Left colon (tissue), 2 donors: ENCODE results near the gene ZBTB9. TPM values are rescaled to one million over a fixed set of nuclear protein-coding genes. Genes with fewer than 3 reads are reported as not detected.

Experiments used
- ATAC-seq: fragments of 200-7000 bp; cut with Tn5 transposase; one replicate; pipeline ENCODE4 v1.9.1; 2020; ENCODE audit warnings: mild to moderate bottlenecking, moderate library complexity
- DNase-seq, 2 donors: peaks; one replicate each; pipeline ENCODE4 v3.0.0-alpha.2; 2020
- intact Hi-C, 2 donors: fragments of 100-400 bp; cut with DNase I in 1 of 2; cut with micrococcal nuclease in 1 of 2; formaldehyde crosslinking; loops; one replicate each; pipeline versions ENCODE4 v1.11.2 to v1.14.0; 2022; cut with DNase I, micrococcal nuclease
- total RNA-seq, 2 donors: library from RNA; stranded (reverse); fragmentation: NEBNext Ultra II Directional; extraction: Animal tissue kit (Norgen Biotek cat#: 25700); gene quantifications; one replicate each; pipeline ENCODE4 v1.2.1, GENCODE V29; 2021
- donor health status: DM: no; HTN: no; CAD: no.
- donor health status: DM: yes; HTN: yes; CAD: no.

The ZBTB9 gene
- total RNA-seq, 2 donors from 2014 or later = 3.9 to 7.9 TPM

DNA sequence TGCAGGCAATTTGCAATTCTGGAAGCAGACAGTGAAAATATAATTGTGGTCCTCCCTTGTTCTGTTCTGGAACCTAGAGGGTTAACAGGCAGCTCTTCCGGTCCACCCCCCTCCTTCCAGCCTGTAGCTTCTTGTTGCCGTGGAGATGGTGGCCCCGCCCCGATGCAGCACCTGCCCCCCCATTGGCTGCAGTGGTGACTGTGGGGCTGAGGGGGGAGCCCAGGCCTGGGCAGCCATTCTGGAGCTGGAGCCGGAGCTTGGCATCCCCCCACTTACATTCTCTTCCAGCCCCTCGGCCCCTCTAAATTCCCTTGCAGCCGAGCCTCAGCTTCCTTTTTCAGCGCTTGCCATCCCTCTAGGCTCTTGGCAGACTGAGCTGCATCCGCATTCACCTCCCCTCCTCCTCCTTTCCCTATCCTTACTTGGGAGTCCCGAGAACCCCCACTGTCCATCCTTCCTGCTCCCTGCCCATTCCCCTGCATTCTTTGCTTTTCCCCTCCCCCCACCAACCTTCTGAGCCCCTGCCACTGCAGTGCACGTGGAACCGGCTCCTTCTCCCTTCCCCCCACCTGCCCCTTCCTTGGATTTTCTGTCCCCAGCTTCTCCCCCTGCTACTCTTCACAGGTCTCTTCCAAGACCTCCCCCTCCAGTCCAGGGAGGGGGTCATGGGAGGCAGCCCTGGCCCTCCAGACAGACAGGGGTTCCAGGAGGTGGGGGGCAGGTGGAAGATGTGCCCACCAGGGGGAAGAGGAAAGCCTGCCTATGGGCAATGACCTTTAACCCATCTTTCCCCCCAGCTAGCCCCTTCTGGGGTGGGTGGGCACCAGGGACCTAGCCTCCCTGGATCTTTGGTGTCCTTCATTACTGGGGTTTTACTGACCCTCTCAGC, 23.1 kb upstream of the ZBTB9 start:
- peak; percentile 32 for ATAC-seq
- intact Hi-C loops = no loop called here
- peak; percentile 69 to 72 for DNase-seq

- ATAC-seq (no peak), DNase-seq (no peak)
- intact Hi-C loops = no loop called here
Observed at GRCh38 chr6:33431880-33432541, 22.4 kb upstream of the ZBTB9 start.

DNA sequence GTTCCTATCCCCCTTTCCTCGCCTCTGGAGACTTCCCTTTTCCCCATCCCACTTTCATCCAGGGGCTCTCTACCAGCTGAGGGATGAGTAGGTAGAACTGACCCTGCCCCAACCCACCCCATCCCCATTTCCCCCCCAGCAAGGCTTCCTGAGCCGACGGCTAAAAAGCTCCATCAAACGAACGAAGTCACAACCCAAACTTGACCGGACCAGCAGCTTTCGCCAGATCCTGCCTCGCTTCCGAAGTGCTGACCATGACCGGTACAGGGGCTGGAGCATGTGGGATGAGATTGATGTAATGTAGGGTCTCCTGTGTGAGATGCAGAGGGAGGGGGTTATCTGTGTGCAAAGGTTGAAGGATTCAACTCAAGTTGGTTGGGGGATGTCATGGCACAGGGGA, 21.8 kb upstream of the ZBTB9 start:
- DNase-seq (no peak), ATAC-seq (no peak)
- intact Hi-C loops = no loop called here

GRCh38 chr6:33433001-33433543, 21.3 kb upstream of the ZBTB9 start:
- intact Hi-C loops = no loop called here
- no peak for DNase-seq
- ATAC-seq = no peak

DNA sequence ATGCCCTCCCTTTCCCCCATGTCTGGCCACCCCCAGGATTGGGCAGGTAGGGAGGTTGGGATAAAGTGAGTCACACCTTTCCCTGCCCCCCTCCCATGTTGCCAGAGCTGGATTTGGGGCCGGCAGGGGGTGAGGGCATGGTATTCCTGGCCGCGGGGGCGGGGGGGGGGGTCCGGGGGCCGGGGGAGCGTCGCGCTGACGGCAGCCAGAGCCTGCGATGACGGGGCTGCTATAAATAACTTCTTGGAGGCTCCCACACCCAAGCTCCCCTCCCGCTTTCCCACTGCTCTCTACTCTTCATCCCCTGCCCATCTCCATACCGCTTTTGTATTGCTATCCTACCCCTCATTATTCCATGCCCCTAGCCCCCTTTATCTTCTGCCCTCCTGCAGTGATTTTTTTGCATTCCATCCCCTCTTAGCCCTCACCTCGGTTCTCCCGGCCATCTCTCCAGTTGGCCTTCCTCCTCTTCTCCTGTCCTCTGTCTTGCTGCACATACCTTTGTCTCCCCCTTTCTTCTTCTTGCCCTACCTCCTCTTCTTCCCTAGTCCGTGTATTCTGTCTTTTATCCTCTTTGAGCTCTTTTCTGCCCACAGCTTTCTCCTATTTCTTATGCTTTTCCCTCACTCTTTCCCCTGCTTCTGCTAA, 20.7 kb upstream of the ZBTB9 start:
- ATAC-seq (no peak), DNase-seq (no peak)
- intact Hi-C loops = no loop called here

GRCh38 chr6:33434961-33435360, 19.4 kb upstream of the ZBTB9 start:
- intact Hi-C loops = no loop called here
- no peak for DNase-seq
- no peak for ATAC-seq

DNA sequence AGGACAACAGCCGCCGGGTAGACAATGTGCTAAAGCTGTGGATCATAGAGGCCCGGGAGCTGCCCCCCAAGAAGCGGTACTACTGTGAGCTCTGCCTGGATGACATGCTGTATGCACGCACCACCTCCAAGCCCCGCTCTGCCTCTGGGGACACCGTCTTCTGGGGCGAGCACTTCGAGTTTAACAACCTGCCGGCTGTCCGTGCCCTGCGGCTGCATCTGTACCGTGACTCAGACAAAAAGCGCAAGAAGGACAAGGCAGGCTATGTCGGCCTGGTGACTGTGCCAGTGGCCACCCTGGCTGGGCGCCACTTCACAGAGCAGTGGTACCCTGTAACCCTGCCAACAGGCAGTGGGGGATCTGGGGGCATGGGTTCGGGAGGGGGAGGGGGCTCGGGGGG, 16.7 kb upstream of the ZBTB9 start:
- no peak for ATAC-seq
- intact Hi-C loops = no loop called here

DNA sequence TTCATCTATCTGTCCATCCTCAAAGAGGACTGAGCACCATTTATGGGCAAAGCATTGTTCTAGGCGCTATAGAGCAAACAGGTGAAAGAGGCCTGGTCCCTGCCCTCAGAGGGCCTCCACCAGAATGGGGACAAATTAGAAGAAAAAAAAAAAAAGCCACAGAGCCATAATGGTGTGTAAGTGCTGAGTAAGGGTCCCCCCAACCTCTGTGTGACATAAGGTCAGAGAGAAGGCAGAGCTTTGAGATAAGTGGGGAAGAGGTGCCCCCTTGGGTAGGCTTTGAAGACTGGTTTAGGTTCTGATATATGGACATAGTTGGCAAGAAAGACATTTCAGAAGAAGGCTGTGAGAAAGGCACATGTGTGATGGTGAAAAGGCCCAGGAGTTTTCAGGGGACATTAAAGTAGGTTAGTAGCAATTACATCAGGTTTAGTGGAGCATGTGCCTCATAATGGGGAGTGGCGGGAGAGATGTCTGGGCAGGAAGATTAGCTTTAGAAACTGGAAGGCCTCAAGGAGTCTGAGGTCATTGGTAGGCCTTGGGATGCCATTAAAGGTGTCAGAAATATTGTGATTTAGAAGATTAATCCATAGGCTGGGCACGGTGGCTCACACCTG, 15.3 kb upstream of the ZBTB9 start:
- DNase-seq (no peak), ATAC-seq (no peak)
- intact Hi-C loops = no loop called here

More for the DNA sequence above, 16.7 kb upstream of the ZBTB9 start:
- DNase-seq = no peak

- no peak for ATAC-seq
- intact Hi-C loops = no loop called here
- DNase-seq = no peak
Observed at GRCh38 chr6:33439956-33440648, 14.3 kb upstream of the ZBTB9 start.

DNA sequence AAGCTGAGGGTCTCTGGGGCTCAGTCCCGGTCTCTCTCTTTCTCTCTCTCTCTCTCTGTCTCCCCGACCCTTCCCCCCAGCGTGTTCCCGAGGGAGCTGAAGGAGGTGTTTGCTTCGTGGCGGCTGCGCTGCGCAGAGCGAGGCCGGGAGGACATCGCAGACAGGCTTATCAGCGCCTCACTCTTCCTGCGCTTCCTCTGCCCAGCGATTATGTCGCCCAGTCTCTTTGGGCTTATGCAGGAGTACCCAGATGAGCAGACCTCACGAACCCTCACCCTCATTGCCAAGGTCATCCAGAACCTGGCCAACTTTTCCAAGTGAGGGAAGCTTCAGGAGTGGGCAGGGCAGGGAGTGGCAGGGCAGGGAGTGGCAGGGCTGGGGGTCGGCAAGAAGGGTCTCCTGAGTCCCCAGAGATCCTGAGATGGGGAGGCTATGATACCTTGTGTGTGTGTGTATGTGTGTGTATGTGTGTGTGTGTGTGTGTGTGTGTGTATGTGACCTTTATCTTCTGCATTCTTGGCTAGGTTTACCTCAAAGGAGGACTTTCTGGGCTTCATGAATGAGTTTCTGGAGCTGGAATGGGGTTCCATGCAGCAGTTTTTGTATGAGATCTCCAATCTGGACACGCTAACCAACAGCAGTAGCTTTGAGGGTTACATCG, 13.6 kb upstream of the ZBTB9 start:
- intact Hi-C loops = no loop called here
- ATAC-seq = no peak
- no peak for DNase-seq

GRCh38 chr6:33441457-33441856, 12.9 kb upstream of the ZBTB9 start:
- intact Hi-C loops = no loop called here
- ATAC-seq (no peak), DNase-seq (no peak)

- ATAC-seq (no peak), DNase-seq (no peak)
- intact Hi-C loops = no loop called here
Observed at GRCh38 chr6:33442283-33442682, 12.1 kb upstream of the ZBTB9 start.

DNA sequence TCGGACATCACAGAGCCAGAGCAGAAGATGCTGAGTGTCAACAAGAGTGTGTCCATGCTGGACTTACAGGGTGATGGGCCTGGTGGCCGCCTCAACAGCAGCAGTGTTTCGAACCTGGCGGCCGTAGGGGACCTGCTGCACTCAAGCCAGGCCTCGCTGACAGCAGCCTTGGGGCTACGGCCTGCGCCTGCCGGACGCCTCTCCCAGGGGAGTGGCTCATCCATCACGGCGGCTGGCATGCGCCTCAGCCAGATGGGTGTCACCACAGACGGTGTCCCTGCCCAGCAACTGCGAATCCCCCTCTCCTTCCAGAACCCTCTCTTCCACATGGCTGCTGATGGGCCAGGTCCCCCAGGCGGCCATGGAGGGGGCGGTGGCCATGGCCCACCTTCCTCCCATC, 11.4 kb upstream of the ZBTB9 start:
- intact Hi-C loops = no loop called here
- no peak for DNase-seq

GRCh38 chr6:33443619-33444504, 10.5 kb upstream of the ZBTB9 start:
- intact Hi-C loops = no loop called here
- ATAC-seq = no peak
- DNase-seq = no peak

More for the DNA sequence above, 11.4 kb upstream of the ZBTB9 start:
- ATAC-seq = no peak

DNA sequence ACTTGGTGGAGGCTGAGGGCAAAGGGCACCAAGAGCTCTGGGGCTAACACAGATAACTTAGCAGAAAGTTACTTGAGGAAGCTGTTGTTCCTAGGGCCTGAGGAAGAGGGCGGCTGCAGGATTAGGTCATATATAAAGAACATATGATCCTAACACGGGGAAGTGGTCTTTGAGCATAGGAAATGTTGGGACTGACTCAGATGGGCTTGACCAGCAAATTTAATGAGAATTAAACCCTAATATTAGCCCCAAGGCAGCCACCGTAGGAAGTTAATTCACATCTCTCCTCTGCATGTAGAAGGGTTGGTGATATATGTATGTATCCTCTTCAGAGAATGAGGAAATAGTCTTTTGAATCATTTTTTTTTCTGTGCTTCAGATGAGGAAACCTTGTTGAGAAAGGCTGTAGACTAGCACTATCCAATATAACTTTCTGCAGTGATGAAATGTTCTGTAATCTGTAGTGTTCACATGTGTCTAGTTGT, 9.2 kb upstream of the ZBTB9 start:
- ATAC-seq = no peak
- intact Hi-C loops = no loop called here
- no peak for DNase-seq

DNA sequence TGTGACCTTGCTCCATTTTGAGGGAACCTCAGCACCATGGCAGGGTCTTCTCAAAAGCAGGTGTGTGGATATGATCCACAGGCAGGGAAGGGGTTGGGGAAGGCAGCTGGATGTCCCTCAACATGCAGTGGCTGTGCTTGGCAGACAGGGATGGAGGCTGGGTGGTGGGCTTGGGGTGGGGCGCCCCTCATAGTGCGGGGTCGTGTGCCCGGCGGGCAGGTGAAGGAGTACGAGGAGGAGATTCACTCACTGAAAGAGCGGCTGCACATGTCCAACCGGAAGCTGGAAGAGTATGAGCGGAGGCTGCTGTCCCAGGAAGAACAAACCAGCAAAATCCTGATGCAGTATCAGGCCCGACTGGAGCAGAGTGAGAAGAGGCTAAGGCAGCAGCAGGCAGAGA, 8.0 kb upstream of the ZBTB9 start:
- DNase-seq = no peak
- intact Hi-C loops = no loop called here

GRCh38 chr6:33450434-33450833, 3.9 kb upstream of the ZBTB9 start:
- no peak for DNase-seq
- no peak for ATAC-seq
- intact Hi-C loops = loop anchor here in 1 of 2 donors (10.0 kb wide), 1 partner anchor 66 kb away; no protein-coding TSS in a partner anchor

More for the DNA sequence above, 8.0 kb upstream of the ZBTB9 start:
- ATAC-seq = no peak
